Measurements from ENCODE around the gene NUP214. TPM values are rescaled to one million over a fixed set of nuclear protein-coding genes. Genes with fewer than 3 reads are reported as not detected.

Gene NUP214
- polyA plus RNA-seq, 1 experiment = 6.3 TPM

GRCh38 chr9:131254626-131255025, 129.2 kb downstream of the NUP214 start:
- POLR2A ChIA-PET = no interaction called here
- no peaks in the 10 kb centered on the region for H3K27me3 ChIP-seq (ENCODE audit: control insufficient read depth, insufficient read depth, low read length)
- CTCF ChIA-PET = interaction anchor here (0.6 kb wide), 1 partner anchor 138 kb away, joined by 4 read pairs; no protein-coding TSS in a partner anchor
- DNase-seq (ENCODE audit: low read depth) = no peak
- no peaks in the 10 kb centered on the region for H3K36me3 ChIP-seq (ENCODE audit: control insufficient read depth, insufficient read depth, low read length)
- H3K4me3 ChIP-seq (ENCODE audit: low read depth, low read length) = no peak overlapping the region
- TF ChIP-seq, protein P1, sequence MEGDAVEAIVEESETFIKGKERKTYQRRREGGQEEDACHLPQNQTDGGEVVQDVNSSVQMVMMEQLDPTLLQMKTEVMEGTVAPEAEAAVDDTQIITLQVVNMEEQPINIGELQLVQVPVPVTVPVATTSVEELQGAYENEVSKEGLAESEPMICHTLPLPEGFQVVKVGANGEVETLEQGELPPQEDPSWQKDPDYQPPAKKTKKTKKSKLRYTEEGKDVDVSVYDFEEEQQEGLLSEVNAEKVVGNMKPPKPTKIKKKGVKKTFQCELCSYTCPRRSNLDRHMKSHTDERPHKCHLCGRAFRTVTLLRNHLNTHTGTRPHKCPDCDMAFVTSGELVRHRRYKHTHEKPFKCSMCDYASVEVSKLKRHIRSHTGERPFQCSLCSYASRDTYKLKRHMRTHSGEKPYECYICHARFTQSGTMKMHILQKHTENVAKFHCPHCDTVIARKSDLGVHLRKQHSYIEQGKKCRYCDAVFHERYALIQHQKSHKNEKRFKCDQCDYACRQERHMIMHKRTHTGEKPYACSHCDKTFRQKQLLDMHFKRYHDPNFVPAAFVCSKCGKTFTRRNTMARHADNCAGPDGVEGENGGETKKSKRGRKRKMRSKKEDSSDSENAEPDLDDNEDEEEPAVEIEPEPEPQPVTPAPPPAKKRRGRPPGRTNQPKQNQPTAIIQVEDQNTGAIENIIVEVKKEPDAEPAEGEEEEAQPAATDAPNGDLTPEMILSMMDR (IDR thresholded peaks at IDR 0.05; ENCODE audit: insufficient read depth, low read depth, low read length) = no peak

GRCh38 chr9:131255676-131256197, 130.4 kb downstream of the NUP214 start:
- no peaks in the 10 kb centered on the region for H3K27me3 ChIP-seq (ENCODE audit: control insufficient read depth, insufficient read depth, low read length)
- DNase-seq (ENCODE audit: low read depth) = no peak
- H3K4me3 ChIP-seq (ENCODE audit: low read depth, low read length) = no peak overlapping the region
- no peaks in the 10 kb centered on the region for H3K36me3 ChIP-seq (ENCODE audit: control insufficient read depth, insufficient read depth, low read length)
- TF ChIP-seq, protein P1 (IDR thresholded peaks at IDR 0.05; ENCODE audit: insufficient read depth, low read depth, low read length) = no peak
- ChIA-PET CTCF (interaction anchor here (1.2 kb wide), 1 partner anchor 10 kb away, joined by 4 read pairs; no protein-coding TSS in a partner anchor), POLR2A (interaction anchor here (0.9 kb wide), 1 partner anchor 76 kb away, joined by 8 read pairs; no protein-coding TSS in a partner anchor)

DNA sequence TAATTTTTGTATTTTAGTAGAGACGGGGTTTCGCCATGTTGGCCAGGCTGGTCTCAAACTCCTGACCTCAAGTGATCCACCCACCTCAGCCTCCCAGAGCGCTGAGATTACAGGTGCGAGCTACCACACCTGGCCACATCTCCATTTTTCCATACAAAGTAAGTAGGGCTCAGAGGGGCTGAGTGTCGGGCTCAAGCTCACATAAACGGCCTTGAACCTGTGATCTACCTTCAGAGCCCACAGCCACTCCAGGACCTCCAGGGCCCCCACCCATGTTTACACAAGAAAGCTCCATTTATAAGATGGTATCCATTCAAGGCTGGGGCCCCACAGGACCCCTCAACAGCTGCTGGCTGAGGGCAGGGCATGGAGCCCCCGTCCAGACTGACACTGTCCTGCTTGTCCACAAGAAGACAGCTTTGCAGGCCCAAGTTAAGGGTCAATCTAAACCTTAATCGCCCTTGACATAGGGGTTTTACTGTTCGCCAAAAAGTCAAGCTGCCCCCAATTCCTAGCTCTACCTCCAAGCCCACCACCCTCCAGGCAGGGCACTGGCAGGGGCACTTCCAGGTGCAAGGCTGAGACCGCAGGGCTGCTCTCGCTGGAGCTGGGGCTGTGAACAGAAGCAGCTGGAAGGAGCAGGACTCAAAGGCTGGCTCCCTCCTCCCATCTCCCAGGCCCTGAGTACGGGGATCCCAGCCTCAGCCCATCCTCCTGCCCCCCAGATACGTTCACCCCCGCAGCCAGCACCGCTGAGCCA, 132.1 kb downstream of the NUP214 start:
- TF ChIP-seq, protein P1 (IDR thresholded peaks at IDR 0.05; ENCODE audit: insufficient read depth, low read depth, low read length) = no peak
- no peaks in the 10 kb centered on the region for H3K27me3 ChIP-seq (ENCODE audit: control insufficient read depth, insufficient read depth, low read length)
- H3K4me3 ChIP-seq (ENCODE audit: low read depth, low read length) = no peak overlapping the region
- ChIA-PET POLR2A (interaction anchor here (0.6 kb wide), 1 partner anchor 20 kb away, joined by 3 read pairs; no protein-coding TSS in a partner anchor), CTCF (no interaction called here)
- H3K36me3 ChIP-seq (ENCODE audit: control insufficient read depth, insufficient read depth, low read length) = no peaks in the 10 kb centered on the region
- no peak for DNase-seq (ENCODE audit: low read depth)

GRCh38 chr9:131258186-131258585, 132.8 kb downstream of the NUP214 start:
- TF ChIP-seq, protein P1 (IDR thresholded peaks at IDR 0.05; ENCODE audit: insufficient read depth, low read depth, low read length) = no peak
- POLR2A ChIA-PET = no interaction called here
- no peak for DNase-seq (ENCODE audit: low read depth)
- Histone ChIP-seq H3K27me3 (ENCODE audit: control insufficient read depth, insufficient read depth, low read length) (no peaks in the 10 kb centered on the region), H3K36me3 (ENCODE audit: control insufficient read depth, insufficient read depth, low read length) (no peaks in the 10 kb centered on the region), H3K4me3 (ENCODE audit: low read depth, low read length) (no peak overlapping the region)
- CTCF ChIA-PET = interaction anchor here (0.6 kb wide), 1 partner anchor 80 kb away, joined by 4 read pairs; no protein-coding TSS in a partner anchor

DNA sequence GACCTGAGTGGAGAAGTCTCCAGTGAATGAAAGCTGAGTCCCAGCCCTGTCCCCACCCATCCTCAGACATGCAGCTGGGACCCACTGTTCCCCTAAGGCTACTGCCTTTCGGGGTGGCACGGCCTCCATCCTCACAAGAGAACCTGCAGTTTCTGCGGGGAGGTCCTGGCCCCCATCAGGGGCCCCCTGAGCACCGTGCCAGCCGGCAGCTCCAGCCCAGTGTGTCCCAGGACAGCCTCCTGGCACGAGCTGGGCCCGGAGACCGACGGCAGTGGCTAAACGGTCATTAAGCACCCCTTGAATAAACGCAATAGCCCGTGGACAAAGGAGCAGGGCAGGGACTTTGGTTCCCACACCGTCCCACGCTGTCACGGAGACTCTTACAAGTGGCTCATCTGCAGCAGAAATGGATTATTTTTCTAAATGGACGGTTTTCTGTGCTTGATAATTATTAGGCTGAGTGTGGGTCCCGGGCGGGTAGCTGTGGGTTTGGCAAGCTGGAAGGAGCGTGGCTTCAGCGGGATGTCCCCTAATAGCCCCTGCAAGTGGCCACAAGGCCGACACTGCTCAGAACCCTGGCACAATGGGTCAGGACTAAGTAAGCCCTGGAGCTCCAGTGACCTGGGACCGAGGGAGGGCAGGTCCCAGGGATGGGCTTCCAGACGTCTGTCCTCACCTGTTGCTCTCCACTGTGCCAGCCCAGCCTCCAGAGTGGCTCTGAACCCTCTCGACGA, 133.5 kb downstream of the NUP214 start:
- DNase-seq (ENCODE audit: low read depth) = no peak
- H3K36me3 ChIP-seq (ENCODE audit: control insufficient read depth, insufficient read depth, low read length) = no peaks in the 10 kb centered on the region
- no peak overlapping the region for H3K4me3 ChIP-seq (ENCODE audit: low read depth, low read length)
- no peaks in the 10 kb centered on the region for H3K27me3 ChIP-seq (ENCODE audit: control insufficient read depth, insufficient read depth, low read length)
- ChIA-PET CTCF (interaction anchor here (0.6 kb wide), 1 partner anchor 80 kb away, joined by 4 read pairs; no protein-coding TSS in a partner anchor), POLR2A (no interaction called here)
- TF ChIP-seq, protein P1 (IDR thresholded peaks at IDR 0.05; ENCODE audit: insufficient read depth, low read depth, low read length) = no peak

Measured in BJ (cell line).